D721Med (cell line): Measurements from ENCODE around the gene SPATA6.
"Not testable (repeated sequence)": the region's sequence is repeated elsewhere in the genome, so short reads cannot be mapped to it uniquely, and the experiment has no call there.

ENCODE experiments used
- DNase-seq: peaks from one replicate; pipeline ENCODE4 v3.0.0; 2011; ENCODE audit warnings: low spot score; ENCODE audit not compliant: insufficient read length
- FAIRE-seq: peaks from 2 replicates; lab custom pipeline; 2011; peaks lifted over from hg19 to GRCh38; lab: Jason Lieb, UNC
- TF ChIP-seq, protein P1 (sequence below): IDR thresholded peaks from 2 replicates; pipeline ENCODE4 v1.5.1; 2012; ENCODE audit warnings: mild to moderate bottlenecking, control low read depth; ENCODE audit not compliant: insufficient read depth; ENCODE audit errors: missing control alignments

SPATA6 gene

DNA sequence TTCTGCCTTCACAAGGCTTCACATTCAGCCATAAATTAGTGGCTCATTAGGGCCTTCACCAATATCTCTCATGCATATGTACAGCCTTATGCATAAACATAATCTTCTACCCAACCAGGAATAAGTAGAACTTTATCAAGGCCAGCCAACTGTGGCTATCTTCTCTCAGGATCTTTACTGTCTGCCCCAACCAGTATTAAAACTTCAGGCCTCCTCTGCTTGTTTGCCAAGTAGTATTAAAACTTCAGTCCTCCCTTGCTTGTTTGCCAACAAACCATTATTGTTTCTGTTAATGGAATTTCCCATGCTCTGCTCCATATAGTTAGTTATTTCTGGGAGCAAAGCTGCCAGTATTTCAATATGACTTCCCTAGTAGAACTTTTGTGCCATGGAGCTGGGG, 169.4 kb downstream of the SPATA6 start:
- FAIRE-seq: no peak
- DNase-seq: no peak
- TF ChIP-seq, protein P1, sequence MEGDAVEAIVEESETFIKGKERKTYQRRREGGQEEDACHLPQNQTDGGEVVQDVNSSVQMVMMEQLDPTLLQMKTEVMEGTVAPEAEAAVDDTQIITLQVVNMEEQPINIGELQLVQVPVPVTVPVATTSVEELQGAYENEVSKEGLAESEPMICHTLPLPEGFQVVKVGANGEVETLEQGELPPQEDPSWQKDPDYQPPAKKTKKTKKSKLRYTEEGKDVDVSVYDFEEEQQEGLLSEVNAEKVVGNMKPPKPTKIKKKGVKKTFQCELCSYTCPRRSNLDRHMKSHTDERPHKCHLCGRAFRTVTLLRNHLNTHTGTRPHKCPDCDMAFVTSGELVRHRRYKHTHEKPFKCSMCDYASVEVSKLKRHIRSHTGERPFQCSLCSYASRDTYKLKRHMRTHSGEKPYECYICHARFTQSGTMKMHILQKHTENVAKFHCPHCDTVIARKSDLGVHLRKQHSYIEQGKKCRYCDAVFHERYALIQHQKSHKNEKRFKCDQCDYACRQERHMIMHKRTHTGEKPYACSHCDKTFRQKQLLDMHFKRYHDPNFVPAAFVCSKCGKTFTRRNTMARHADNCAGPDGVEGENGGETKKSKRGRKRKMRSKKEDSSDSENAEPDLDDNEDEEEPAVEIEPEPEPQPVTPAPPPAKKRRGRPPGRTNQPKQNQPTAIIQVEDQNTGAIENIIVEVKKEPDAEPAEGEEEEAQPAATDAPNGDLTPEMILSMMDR: no peak

DNA sequence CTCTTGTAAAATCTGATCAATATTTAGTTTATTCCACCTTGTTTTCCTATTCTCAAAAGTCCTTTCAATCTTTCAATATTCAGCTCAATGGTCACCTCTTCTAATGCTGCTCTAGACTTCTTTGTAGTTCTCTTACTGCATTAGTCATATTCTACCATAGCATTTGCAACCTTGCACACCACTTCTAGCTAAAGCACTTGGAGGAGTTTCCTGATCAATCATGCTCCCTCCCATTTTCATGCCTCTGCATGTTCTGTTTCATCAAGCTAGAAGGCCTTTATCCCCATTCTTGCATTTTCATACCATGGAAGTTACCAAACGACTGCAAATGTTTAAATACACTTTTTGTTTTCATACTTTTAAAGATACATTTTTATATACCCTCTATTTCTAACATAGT, 177.3 kb downstream of the SPATA6 start:
- DNase-seq (no peak), FAIRE-seq (no peak)
- TF ChIP-seq, protein P1: no peak

DNA sequence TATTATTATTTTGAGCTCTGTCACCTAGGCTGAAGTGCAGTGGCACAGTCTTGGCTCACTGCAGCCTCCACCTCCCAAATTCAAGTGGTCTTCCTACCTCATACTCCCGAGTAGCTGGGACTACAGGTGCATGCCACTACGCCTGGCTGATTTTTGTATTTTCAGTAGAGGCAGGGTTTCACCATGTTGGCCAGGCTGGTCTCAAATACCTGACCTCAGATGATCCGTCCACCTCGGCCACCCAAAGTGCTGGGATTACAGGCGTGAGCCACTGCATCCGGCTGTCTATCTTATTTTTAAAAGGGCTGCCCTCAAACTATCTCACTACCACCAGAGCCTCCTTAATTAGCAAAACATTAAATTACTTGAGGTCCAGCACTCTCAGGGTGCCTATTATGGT, 177.9 kb downstream of the SPATA6 start:
- DNase-seq, FAIRE-seq: not testable (repeated sequence)

DNA sequence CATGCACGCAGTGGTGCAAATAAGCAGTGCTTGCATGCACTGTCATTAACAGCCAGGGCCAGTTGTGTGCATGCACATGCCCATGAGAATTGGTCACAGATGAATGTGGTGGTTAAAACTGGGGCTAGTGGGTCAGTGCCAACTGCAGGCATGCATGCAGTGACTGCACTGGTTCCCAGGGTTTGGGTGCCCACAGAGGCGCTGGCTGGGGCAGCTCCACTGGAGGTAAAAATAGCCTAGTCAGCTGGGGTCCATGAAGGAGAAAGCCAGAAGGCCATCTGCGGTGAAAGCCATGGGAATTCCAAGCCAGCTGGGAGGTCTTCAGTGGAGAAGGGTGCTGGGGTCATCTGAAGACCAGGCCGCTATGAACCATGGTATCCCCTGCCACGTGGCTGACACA, 179.3 kb downstream of the SPATA6 start:
- DNase-seq (no peak), FAIRE-seq (no peak)
- TF ChIP-seq, protein P1: no peak

DNA sequence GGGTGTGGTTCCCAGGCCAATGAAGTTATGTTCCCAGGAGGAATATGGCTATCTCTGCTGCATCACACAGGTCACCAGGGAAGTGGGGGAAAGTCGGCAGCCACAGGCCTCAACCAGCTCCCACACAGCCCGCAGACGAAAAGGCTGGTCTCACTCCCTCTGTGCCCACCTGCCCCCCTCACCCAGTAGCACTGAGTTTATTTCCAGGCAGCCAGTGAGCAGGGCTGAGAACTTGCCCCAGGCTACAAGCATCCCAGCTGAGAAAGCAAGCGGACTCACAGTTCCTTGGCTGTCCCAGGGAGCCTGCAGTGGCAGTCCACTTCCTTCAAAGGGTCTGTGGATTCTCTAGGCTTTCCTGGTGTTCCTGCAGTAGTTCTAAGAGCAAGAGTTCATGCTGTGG, 180.6 kb downstream of the SPATA6 start:
- TF ChIP-seq, protein P1: no peak
- no peak for DNase-seq
- no peak for FAIRE-seq

DNA sequence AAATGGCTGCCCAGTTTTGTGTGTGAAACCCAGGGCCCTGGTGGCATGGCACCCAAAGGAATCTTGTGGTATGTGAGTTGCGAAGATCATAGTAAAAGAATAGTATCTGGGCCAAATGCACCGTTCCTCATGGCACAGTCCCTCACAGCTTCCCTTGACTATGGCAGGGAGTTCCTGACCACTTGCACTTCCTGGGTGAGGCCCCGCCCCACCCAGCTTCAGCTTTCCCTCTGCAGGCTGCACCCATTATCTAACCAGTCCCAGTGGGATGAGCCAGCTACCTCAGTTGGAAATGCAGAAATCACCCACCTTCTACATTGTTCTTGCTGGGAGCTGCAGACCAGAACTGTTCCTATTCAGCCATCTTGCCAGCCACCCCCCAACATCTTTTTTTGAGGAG, 186.5 kb downstream of the SPATA6 start:
- FAIRE-seq (no peak), DNase-seq (no peak)
- TF ChIP-seq, protein P1: no peak

DNA sequence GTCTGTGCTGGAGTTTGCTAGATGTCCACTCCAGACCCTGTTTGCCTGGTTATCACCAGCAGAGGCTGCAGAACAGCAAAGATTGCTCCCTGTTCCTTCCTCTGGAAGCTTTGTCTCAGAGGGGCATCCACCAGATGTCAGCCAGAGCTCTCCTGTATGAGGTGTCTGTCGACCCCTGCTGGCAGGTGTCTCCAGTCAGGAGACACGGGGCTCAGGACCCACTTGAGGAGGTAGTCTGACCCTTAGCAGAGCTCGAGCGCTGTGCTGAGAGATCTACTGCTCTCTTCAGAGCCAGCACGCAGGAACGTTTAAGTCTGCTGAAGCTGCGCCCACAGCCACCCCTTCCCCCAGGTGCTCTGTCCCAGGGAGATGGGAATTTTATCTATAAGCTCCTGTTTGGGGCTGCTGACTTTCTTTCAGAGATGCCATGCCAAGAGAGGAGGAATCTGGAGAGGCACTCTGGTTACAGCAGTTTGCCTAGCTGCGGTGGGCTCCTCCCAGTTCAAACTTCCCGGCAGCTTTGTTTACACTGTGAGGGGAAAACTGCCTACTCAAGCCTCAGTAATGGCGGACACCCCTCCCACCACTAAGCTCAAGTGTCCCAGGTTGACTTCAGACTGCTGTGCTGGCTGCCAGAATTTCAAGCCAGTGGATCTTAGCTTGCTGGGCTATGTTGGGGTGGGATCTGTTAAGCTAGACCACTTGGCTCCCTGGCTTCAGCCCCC, 187.1 kb downstream of the SPATA6 start:
- FAIRE-seq, DNase-seq: not testable (repeated sequence)

DNA sequence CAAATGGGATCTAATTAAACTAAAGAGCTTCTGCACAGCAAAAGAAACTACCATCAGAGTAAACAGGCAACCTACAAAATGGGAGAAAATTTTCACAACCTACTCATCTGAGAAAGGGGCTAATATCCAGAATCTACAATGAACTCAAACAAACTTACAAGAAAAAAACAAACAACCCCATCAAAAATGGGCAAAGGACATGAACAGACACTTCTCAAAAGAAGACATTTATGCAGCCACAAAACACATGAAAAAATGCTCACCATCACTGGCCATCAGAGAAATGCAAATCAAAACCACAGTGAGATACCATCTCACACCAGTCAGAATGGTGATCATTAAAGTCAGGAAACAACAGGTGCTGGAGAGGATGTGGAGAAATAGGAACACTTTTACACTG, 189.7 kb downstream of the SPATA6 start:
- not testable (repeated sequence) for DNase-seq, FAIRE-seq

DNA sequence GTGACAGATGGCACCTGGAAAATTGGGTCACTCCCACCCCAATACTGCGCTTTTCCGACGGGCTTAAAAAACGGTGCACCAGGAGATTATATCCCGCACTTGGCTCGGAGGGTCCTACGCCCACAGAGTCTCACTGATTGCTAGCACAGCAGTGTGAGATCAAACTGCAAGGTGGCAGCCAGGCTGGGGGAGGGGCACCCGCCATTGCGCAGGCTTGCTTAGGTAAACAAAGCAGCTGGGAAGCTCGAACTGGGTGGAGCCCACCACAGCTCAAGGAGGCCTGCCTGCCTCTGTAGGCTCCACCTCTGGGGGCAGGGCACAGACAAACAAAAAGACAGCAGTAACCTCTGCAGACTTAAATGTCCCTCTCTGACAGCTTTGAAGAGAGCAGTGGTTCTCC, 194.6 kb downstream of the SPATA6 start:
- FAIRE-seq, DNase-seq: not testable (repeated sequence)
